Activated CD8-positive, alpha-beta memory T cell treated with anti-CD3 and anti-CD28 coated beads, Interleukin-2, amount 50 U/mL, for 1 hour (primary cell): ENCODE results near the gene GDA.

Source experiments
- DNase-seq: peaks from one replicate; pipeline ENCODE4 v3.0.0-alpha.2; 2020; ENCODE audit errors: extremely low read depth

The GDA gene

DNA sequence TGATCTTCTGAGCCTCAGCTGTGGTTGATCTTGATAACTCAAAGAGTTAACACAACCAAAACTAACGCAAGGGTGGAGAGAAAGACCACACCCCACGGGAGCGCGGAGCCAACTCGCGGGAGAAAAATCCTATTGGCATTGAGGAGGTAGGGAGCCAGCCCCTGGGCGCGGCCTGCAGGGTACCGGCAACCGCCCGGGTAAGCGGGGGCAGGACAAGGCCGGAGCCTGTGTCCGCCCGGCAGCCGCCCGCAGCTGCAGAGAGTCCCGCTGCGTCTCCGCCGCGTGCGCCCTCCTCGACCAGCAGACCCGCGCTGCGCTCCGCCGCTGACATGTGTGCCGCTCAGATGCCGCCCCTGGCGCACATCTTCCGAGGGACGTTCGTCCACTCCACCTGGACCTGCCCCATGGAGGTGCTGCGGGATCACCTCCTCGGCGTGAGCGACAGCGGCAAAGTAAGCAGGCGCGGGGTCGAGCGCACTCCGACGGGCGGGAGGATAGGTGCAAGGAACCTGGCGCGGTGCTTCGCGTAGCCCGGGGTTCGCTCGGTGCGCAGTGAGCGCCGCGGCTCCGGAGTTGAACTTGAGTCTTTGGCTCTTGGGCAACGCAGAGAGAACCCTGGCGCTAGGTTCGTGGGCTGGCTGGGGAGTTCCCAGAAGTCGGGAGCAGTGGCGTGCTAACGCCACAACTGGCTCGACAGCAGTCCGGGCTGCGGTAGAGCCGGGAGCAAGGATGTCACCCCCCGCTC is at the start of gene GDA:
Gene GDA, plus strand, starts transcription at position 210 of the 745 bp plus-strand sequence. Its CDS starts 120 bp downstream, at position 330.
- DNase-seq = no peak

DNA sequence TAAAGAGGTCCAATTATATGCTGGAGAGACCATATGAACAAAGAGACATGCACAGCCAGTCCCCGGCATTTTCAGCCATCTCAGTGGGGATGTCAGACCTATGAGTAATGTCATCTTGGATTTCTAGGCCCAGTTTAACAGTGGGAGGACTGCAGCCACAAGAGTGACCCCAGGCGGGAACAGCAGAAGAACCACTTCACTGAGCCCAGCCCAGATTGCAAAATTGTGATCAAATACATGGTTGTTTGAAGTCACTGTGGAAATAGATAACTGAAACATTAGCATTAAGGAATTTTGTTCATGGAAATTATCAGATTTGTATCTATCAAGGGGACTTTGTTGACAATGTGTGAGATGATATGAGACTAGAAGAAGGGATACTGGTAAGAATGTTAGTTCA is 46.7 kb upstream of the GDA start:
- DNase-seq = no peak

GRCh38 chr9:72113056-72113455 is 36.2 kb upstream of the GDA start:
- no peak for DNase-seq

DNA sequence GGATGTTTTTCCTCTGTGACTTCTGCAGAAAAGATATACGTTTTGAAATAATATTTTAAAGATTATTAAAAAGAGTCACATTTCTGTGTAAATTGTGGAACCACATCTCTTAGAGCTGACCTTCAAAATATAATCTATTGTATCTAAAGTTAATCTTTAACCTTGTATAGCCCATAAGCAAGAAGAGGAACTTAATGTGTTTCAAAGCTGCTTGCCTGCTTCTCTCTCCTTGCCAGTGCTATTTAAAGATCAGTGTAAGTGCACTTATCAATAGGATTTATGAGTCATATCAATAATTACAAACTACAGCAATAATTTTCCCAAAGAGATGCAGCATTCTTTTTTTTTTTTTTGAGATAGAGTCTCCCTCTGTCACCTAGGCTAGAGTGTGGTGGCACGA is 29.4 kb upstream of the GDA start:
- no peak for DNase-seq

- no peak for DNase-seq
Observed at GRCh38 chr9:72124947-72125346, 24.3 kb upstream of the GDA start.

- DNase-seq = no peak
Observed at GRCh38 chr9:72127753-72128152, 21.5 kb upstream of the GDA start.

- no peak for DNase-seq
Observed at GRCh38 chr9:72128526-72128925, 20.7 kb upstream of the GDA start.

- DNase-seq = no peak
Observed at GRCh38 chr9:72129271-72130156, 19.7 kb upstream of the GDA start.

DNA sequence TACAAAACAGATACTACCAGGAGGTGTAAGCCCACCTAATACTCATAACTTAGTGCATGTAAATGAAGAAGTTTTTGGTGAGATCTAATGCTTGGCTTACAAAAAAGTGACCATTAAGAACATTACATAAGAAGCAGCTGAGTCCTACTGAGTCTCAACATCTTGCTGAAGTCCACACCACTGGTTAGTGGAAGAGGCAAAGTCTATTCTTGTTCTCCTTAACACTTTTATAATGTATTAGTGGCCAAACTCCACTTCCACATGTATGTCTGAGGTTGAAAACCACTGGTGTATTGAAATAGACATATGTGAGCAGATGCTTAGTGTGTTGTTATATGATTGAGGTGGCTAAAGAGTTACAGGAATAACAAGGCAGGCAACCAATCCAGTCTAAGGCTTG is 18.9 kb upstream of the GDA start:
- no peak for DNase-seq

- no peak for DNase-seq
Observed at GRCh38 chr9:72131206-72131605, 18.0 kb upstream of the GDA start.

DNA sequence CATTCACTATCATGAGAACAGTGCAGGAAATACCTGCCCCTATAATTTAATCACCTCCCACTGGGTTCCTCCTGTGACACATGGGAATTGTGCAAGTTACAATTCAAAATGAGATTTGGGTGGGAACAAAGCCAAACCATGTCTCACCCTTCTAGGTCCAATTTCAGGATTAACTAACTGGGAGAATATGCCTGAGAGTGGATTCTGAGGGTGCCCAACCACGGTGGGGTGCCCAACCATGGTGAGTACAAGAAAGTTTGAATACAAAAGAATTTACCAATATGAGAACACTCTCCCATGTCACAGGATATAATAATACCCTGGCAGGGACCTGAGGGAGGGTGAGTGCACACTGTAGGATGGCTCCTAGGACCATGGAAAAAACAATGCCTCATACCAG is 17.2 kb upstream of the GDA start:
- no peak for DNase-seq

GRCh38 chr9:72133365-72134035 is 15.7 kb upstream of the GDA start:
- no peak for DNase-seq

GRCh38 chr9:72134801-72135200 is 14.4 kb upstream of the GDA start:
- no peak for DNase-seq

GRCh38 chr9:72137697-72138365 is 11.4 kb upstream of the GDA start:
- DNase-seq = no peak

- DNase-seq = no peak
Observed at GRCh38 chr9:72139226-72139625, 10.0 kb upstream of the GDA start.

DNA sequence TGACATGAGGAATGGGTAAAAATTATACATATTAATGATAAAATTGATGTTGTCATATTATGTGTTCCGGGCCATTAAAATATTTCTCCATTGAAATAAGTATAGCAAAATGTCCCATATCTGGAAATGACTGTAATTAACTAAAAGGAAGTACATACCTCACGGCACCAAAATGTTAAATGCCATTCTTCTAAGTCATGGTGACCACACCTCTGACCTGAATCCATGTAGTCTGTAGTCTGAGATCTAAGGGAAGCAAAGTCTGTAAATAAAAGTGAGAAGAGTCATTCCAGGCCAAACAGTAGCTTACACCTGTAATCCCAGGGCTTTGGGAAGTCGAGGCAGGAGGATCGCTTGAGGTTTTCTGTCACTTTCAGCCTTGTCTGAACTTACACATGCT is 8.7 kb upstream of the GDA start:
- DNase-seq = no peak

DNA sequence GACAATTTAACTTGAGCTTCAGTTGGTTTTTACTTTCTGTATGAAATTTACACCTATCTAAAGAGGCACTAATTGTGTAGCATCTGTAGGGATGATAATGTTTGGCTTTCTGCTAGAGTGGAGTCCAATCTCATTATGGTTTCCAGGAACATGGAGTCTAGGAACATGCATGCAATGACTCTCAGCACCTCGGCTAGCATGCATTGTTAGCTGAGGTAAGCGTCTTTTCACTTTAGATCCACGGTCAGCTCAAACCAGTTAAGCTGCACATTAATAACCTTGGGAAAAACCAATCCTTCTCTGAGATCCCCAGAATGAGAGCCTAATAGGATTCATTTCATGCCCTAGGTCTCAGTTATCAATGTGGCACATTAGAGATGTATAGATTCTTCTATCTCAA is 7.8 kb upstream of the GDA start:
- DNase-seq = no peak

- DNase-seq = no peak
Observed at GRCh38 chr9:72144756-72145492, 4.3 kb upstream of the GDA start.

GRCh38 chr9:72145733-72146505 is 3.3 kb upstream of the GDA start:
- no peak for DNase-seq

- no peak for DNase-seq
Observed at GRCh38 chr9:72147676-72148075, 1.6 kb upstream of the GDA start.

DNA sequence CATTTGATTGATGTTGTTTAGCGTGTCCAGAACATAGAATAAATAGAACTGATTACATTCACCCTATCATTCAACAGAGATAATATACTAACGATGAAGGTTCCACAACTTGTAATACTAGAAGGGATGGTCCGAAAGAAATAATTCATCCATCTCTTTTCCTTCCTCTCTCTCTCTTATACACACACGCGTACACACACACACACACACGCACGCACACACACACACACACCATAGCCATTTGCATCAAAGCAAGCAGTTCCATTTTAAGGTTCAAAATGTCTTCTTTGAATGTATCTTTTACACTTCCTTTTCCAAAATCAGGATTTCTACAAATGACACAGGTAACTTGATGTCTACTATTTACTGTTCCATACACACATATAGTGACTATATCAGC is 887 bp downstream of the GDA start:
- DNase-seq = no peak
